WERI-Rb-1 (cell line): ENCODE measurements around the gene LDB1.

Experiments
- DNase-seq: peaks from one replicate; pipeline ENCODE4 v3.0.0-alpha.2; 2020
- H3K27ac ChIP-seq: fragments of 250-450 bp; sonication (Bioruptor Pico); 2 replicates; pipeline ENCODE4 v1.5.1; 2020; ENCODE audit warnings: mild to moderate bottlenecking, moderate library complexity
- H3K27me3 ChIP-seq: fragments of 250-450 bp; sonication (Bioruptor Pico); 2 replicates; pipeline ENCODE4 v1.5.1; 2021; ENCODE audit warnings: mild to moderate bottlenecking, low read depth, moderate library complexity; ENCODE audit not compliant: insufficient read depth, severe bottlenecking
- H3K36me3 ChIP-seq: fragments of 250-450 bp; sonication (Bioruptor Pico); 2 replicates; pipeline ENCODE4 v1.5.1; 2020; ENCODE audit warnings: mild to moderate bottlenecking, moderate library complexity
- H3K4me3 ChIP-seq: 2 replicates; pipeline ENCODE4 v1.5.1; 2011; ENCODE audit warnings: low read depth, mild to moderate bottlenecking, control low read depth, low read length
- H3K9me3 ChIP-seq: fragments of 250-450 bp; sonication (Bioruptor Pico); 2 replicates; pipeline ENCODE4 v1.5.1; 2021; ENCODE audit warnings: mild to moderate bottlenecking, moderate library complexity; ENCODE audit not compliant: severe bottlenecking
- CTCF ChIP-seq: IDR thresholded peaks from 2 replicates; pipeline ENCODE4 v1.5.1; 2011; ENCODE audit warnings: low read depth, mild to moderate bottlenecking, control low read depth, inconsistent platforms, low read length

The LDB1 gene

GRCh38 chr10:102083541-102083940, 36.6 kb downstream of the LDB1 start:
- Histone ChIP-seq H3K27ac (no peak overlapping the region), H3K4me3 (no peak overlapping the region), H3K27me3 (no peaks in the 10 kb centered on the region), H3K36me3 (no peaks in the 10 kb centered on the region), H3K9me3 (no peaks in the 10 kb centered on the region)
- DNase-seq: no peak
- TF ChIP-seq CTCF: no peak

GRCh38 chr10:102072673-102073527, 47.3 kb downstream of the LDB1 start:
- H3K9me3 ChIP-seq: no peaks in the 10 kb centered on the region
- DNase-seq: peak; percentile 83
- peaks cover 2% of the 10 kb centered on the region for H3K36me3 ChIP-seq
- peak; percentile 95 for TF ChIP-seq CTCF
- no peaks in the 10 kb centered on the region for H3K27me3 ChIP-seq
- H3K27ac ChIP-seq: no peak overlapping the region
- no peak overlapping the region for H3K4me3 ChIP-seq

DNA sequence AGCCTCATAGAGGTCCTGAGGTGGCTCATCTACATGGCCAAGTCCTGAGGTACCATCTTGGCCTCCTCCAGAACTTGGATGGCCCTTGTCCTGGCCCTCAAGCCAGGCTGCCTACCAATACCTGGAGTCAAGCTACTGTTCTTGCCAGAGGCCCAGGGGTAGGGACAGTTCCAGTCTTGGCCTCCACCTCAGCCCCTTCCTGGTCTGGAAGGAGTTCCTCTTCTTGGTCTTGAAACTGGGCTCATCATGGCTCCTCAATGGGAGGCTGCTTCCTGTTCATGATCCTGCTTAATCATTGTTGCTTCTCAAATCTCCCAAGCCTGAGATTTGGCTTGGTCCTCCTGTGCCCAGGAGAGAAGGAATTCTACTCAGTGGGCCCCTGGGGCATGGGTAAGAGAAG, 51.1 kb downstream of the LDB1 start:
- H3K27me3 ChIP-seq: no peaks in the 10 kb centered on the region
- peaks cover 2% of the 10 kb centered on the region for H3K36me3 ChIP-seq
- no peak overlapping the region for H3K27ac ChIP-seq
- H3K4me3 ChIP-seq: no peak overlapping the region
- H3K9me3 ChIP-seq: no peaks in the 10 kb centered on the region
- no peak for TF ChIP-seq CTCF
- no peak for DNase-seq

- no peak for DNase-seq
Observed at GRCh38 chr10:102068216-102068615, 52.0 kb downstream of the LDB1 start.

GRCh38 chr10:102067091-102067916, 52.9 kb downstream of the LDB1 start:
- TF ChIP-seq CTCF: no peak
- H3K27me3 ChIP-seq: no peaks in the 10 kb centered on the region
- no peak overlapping the region for H3K4me3 ChIP-seq
- peak overlapping the region; percentile 59 for H3K27ac ChIP-seq
- H3K36me3 ChIP-seq: peaks cover 2% of the 10 kb centered on the region
- H3K9me3 ChIP-seq: no peaks in the 10 kb centered on the region
- peak; percentile 21 for DNase-seq

More at GRCh38 chr10:102068216-102068615, 52.0 kb downstream of the LDB1 start:
- Histone ChIP-seq H3K27ac (no peak overlapping the region), H3K4me3 (no peak overlapping the region), H3K27me3 (no peaks in the 10 kb centered on the region), H3K9me3 (no peaks in the 10 kb centered on the region), H3K36me3 (peaks cover 2% of the 10 kb centered on the region)
- no peak for TF ChIP-seq CTCF
